Spleen (tissue), 7 donors: ENCODE measurements around the gene MFAP3.

Source experiments
- POLR2A ChIP-seq, 3 donors: fragments of 450-650 bp; IDR thresholded peaks; one replicate each; pipeline ENCODE4 v1.5.1; 2017; ENCODE audit warnings: antibody characterized with exemption in 3 of 3, mild to moderate bottlenecking in 1 of 3
- POLR2AphosphoS5 ChIP-seq, 3 donors: sonication (generic); formaldehyde crosslinking; IDR thresholded peaks; one replicate each; pipeline ENCODE4 v1.5.1; 2017; ENCODE audit warnings: antibody characterized with exemption in 3 of 3
- TF ChIP-seq, protein P1 (sequence below), 11 experiments: fragments of 200-600 bp in 7 of 11; fragments of 450-650 bp in 4 of 11; sonication (generic) in 4 of 11; IDR thresholded peaks in 8 of 11; conservative IDR thresholded peaks in 3 of 11; 1 replicate in 7 of 11; 2 replicates in 4 of 11; pipeline versions ENCODE4 v1.4.0 to v1.8.0; 2016 to 2021; ENCODE audit warnings: antibody characterized with exemption in 11 of 11, inconsistent platforms in 4 of 11, mild to moderate bottlenecking in 1 of 11
- donor health status: DM: no; HTN: no; CAD: no; lungs with moderate emphysema.
- donor health status: DM: no; HTN: no; CAD: no.
- donor health status: DM: no; HTN: no; CAD: no.

DNA sequence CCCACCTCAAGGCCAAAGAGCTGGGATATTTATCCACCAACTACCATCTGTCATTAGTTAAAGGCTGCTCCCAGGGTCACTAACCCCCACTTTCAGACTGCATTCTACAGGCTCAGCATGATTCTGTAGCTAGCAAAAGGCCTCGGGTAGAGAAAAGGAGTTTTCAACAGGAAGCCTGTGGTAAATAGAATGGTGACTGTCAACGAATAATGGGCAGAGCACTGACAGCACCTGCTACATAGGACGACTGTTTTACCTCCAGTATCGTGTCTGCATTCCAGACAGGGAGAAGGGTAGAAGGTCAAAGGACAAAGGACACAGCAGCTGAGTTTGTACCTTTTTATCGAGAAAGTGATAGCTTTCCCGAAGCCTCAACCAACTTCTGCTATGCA, 20.3 kb downstream of the MFAP3 start:
- TF ChIP-seq, protein P1, sequence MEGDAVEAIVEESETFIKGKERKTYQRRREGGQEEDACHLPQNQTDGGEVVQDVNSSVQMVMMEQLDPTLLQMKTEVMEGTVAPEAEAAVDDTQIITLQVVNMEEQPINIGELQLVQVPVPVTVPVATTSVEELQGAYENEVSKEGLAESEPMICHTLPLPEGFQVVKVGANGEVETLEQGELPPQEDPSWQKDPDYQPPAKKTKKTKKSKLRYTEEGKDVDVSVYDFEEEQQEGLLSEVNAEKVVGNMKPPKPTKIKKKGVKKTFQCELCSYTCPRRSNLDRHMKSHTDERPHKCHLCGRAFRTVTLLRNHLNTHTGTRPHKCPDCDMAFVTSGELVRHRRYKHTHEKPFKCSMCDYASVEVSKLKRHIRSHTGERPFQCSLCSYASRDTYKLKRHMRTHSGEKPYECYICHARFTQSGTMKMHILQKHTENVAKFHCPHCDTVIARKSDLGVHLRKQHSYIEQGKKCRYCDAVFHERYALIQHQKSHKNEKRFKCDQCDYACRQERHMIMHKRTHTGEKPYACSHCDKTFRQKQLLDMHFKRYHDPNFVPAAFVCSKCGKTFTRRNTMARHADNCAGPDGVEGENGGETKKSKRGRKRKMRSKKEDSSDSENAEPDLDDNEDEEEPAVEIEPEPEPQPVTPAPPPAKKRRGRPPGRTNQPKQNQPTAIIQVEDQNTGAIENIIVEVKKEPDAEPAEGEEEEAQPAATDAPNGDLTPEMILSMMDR (IDR thresholded peaks at IDR 0.05 in 8 of 11, conservative IDR thresholded peaks at IDR 0.05 in 3 of 11): no peak
- TF ChIP-seq POLR2A (IDR thresholded peaks at IDR 0.05) (no peak), POLR2AphosphoS5 (IDR thresholded peaks at IDR 0.05) (no peak)
